Measurements from ENCODE around the gene ONECUT1. TPM values are rescaled to one million over a fixed set of nuclear protein-coding genes. Genes with fewer than 3 reads are reported as not detected.
A peak's percentile ranks its signal among the peaks of the same experiment; 100 is the strongest.

The ONECUT1 gene
- total RNA-seq, 2 experiments from 2014 or later = 0.15 to 0.25 TPM

DNA sequence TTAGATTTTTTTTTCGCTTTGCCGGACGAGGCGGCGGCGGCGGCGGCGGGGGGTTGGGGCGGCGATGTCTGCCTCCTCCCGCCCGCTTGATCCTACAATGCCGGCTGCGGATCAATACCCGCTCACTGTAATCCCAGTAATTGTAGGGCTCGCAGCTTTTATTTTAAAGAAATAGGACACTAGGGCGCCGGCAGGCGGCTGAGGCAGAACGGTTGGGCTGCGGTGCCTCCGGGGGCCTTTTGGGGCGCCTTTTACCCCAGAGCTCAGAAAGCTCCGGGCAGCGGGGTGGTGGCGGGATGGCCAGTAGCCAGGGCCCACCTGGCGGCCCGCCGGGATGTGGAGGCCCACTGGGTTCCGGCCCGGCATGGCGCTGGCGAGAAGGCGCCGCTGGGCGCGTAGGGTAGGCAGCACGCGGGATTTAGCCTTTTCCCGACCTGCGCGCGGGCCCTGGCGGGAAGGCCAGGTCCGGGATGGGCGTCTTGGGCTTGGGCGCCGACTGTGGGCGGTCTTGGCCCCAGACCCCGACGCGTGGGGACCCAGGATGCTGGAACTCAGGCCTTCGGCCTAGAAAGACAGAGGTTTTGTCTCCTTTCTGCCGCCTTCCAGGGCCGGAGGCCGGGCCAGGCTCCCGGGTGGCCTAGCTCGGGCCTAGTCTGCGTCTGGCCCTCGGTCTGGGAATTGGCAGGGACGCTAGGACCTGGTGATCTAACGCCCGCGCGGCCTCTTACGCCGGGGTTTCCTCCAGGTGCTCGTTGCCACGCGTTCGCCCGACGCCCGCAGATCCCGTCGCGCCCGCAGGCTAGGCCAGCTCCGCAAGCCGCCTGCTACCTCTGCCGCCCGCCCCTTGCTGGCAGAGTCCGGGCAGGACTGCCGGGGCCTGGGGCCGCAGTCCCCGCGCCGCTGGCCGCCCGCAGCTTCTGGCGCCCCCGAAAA lies 15.5 kb upstream of the ONECUT1 start:
- H3K79me2 ChIP-seq (ENCODE audit: insufficient read depth, low read depth, low read length) = no peaks in the 10 kb centered on the region
- no peak for DNase-seq (ENCODE audit: low spot score)
- BruUV-seq (replicated peaks) = no TSS peak
- TF ChIP-seq, protein P1, sequence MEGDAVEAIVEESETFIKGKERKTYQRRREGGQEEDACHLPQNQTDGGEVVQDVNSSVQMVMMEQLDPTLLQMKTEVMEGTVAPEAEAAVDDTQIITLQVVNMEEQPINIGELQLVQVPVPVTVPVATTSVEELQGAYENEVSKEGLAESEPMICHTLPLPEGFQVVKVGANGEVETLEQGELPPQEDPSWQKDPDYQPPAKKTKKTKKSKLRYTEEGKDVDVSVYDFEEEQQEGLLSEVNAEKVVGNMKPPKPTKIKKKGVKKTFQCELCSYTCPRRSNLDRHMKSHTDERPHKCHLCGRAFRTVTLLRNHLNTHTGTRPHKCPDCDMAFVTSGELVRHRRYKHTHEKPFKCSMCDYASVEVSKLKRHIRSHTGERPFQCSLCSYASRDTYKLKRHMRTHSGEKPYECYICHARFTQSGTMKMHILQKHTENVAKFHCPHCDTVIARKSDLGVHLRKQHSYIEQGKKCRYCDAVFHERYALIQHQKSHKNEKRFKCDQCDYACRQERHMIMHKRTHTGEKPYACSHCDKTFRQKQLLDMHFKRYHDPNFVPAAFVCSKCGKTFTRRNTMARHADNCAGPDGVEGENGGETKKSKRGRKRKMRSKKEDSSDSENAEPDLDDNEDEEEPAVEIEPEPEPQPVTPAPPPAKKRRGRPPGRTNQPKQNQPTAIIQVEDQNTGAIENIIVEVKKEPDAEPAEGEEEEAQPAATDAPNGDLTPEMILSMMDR (conservative IDR thresholded peaks at IDR 0.05; ENCODE audit: low read length) = no peak
- no peak for TF ChIP-seq EZH2phosphoT487 (IDR thresholded peaks at IDR 0.05; ENCODE audit: borderline replicate concordance, low read depth, low read length)
- no peak overlapping the region for H2AFZ ChIP-seq (ENCODE audit: low read length)
- intact Hi-C loops (cut with micrococcal nuclease; ENCODE audit: unreplicated experiment) = no loop called here
- no peak overlapping the region for H3K4me3 ChIP-seq (ENCODE audit: low read depth, low read length, poor library complexity, severe bottlenecking)
- no peaks in the 10 kb centered on the region for H3K36me3 ChIP-seq (ENCODE audit: insufficient read depth, low read length)
- no peaks in the 10 kb centered on the region for H3K9me3 ChIP-seq (ENCODE audit: low read length)
- no peak overlapping the region for H3K27ac ChIP-seq (ENCODE audit: low read depth, low read length, poor library complexity, severe bottlenecking)
- H4K20me1 ChIP-seq (ENCODE audit: insufficient read depth, low read length) = no peaks in the 10 kb centered on the region
- H3K4me1 ChIP-seq (ENCODE audit: insufficient read depth, low read length, poor library complexity, severe bottlenecking) = peaks cover 5% of the 10 kb centered on the region
- H3K9me2 ChIP-seq (ENCODE audit: insufficient read depth, low read length) = no peaks in the 10 kb centered on the region
- 0 out of 2 replicates have a peak overlapping the region, but pooled peaks have one; percentile 32 for H3K4me2 ChIP-seq (ENCODE audit: low read length)
- ChIA-PET POLR2A (interaction anchor here (0.6 kb wide), 1 partner anchor 896 kb away, joined by 3 read pairs; no protein-coding TSS in a partner anchor), CTCF (ENCODE audit: unreplicated experiment) (no interaction called here)

DNA sequence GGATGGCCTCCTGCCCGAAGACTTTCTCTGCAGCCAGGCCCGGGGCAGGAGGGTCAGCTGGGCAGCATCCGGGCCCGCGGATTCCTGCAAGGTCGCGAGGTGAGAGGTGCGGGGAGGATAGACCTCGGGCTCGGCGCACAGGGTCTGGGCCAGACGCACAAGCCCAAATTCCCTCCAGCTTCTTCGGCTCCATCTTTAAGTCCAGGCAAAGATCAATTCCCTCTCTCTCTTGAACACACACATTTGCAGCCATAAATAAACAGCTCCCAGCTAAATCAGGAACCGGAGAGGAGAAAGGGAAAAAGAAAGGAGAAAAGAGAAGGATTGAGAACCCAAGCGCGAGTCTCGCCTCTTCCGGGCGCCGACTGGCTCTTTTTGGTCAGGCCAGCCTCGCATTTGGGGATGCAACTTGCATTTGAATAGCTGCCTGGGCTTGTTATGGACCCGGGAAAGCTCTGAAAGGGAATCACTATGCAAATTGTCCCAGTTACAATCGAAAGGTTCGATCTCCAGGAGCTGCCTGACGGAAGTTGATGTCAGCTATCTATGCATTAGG lies 14.5 kb upstream of the ONECUT1 start:
- no peaks in the 10 kb centered on the region for H3K36me3 ChIP-seq (ENCODE audit: insufficient read depth, low read length)
- no peaks in the 10 kb centered on the region for H3K79me2 ChIP-seq (ENCODE audit: insufficient read depth, low read depth, low read length)
- intact Hi-C loops (cut with micrococcal nuclease; ENCODE audit: unreplicated experiment) = no loop called here
- no peaks in the 10 kb centered on the region for H3K9me2 ChIP-seq (ENCODE audit: insufficient read depth, low read length)
- H3K27ac ChIP-seq (ENCODE audit: low read depth, low read length, poor library complexity, severe bottlenecking) = no peak overlapping the region
- H3K4me1 ChIP-seq (ENCODE audit: insufficient read depth, low read length, poor library complexity, severe bottlenecking) = peaks cover 5% of the 10 kb centered on the region
- H3K4me3 ChIP-seq (ENCODE audit: low read depth, low read length, poor library complexity, severe bottlenecking) = no peak overlapping the region
- no peaks in the 10 kb centered on the region for H3K9me3 ChIP-seq (ENCODE audit: low read length)
- no peaks in the 10 kb centered on the region for H4K20me1 ChIP-seq (ENCODE audit: insufficient read depth, low read length)
- no peak for TF ChIP-seq EZH2phosphoT487 (IDR thresholded peaks at IDR 0.05; ENCODE audit: borderline replicate concordance, low read depth, low read length)
- TF ChIP-seq, protein P1 (conservative IDR thresholded peaks at IDR 0.05; ENCODE audit: low read length) = no peak
- ChIA-PET POLR2A (interaction anchor here (0.5 to 0.6 kb wide), 2 partner anchors 897 to 1270 kb away, joined by 3 read pairs; no protein-coding TSS in a partner anchor), CTCF (ENCODE audit: unreplicated experiment) (no interaction called here)
- no TSS peak for BruUV-seq (replicated peaks)
- no peak for DNase-seq (ENCODE audit: low spot score)
- H3K4me2 ChIP-seq (ENCODE audit: low read length) = peak overlapping the region; percentile 32; the same call in 1 of the 2 replicates
- no peak overlapping the region; the same call in 1 of the 2 replicates for H2AFZ ChIP-seq (ENCODE audit: low read length)

All from OCI-LY7 (cell line).